SK-N-SH (cell line): ENCODE measurements around the gene ACTR1A. TPM values are rescaled to one million over a fixed set of nuclear protein-coding genes. Genes with fewer than 3 reads are reported as not detected.
A peak's percentile ranks its signal among the peaks of the same experiment; 100 is the strongest.
"Not testable (repeated sequence)": the region's sequence is repeated elsewhere in the genome, so short reads cannot be mapped to it uniquely, and the experiment has no call there.

Experiments used
- CTCF ChIA-PET: fragments of 300-600, 350-600 bp; formaldehyde crosslinking; extraction: SDS; loops from one replicate; lab custom pipeline; 2021; lab: Yijun Ruan, JAX
- POLR2A ChIA-PET: fragments of 350-600 bp; sonication (Branson Sonifier 250); formaldehyde crosslinking; extraction: SDS; loops from one replicate; lab custom pipeline; 2020; ENCODE audit warnings: antibody characterized with exemption, inconsistent platforms; lab: Yijun Ruan, JAX
- DNase-seq: peaks from one replicate; pipeline ENCODE4 v3.0.0; 2012
- H2AFZ ChIP-seq: fragments of 200-600 bp; sonication (generic); 2 replicates; pipeline ENCODE4 v1.8.1; 2016; ENCODE audit warnings: antibody characterized with exemption, mild to moderate bottlenecking, low read depth
- H3F3A ChIP-seq: fragments of 200-600 bp; sonication (generic); replicated peaks from 2 replicates; pipeline ENCODE3; 2016; ENCODE audit warnings: antibody characterized with exemption, mild to moderate bottlenecking; ENCODE audit not compliant: insufficient read depth
- H3K27ac ChIP-seq, 2 experiments: fragments of 200-500 bp in 1 of 2; fragments of 200-600 bp in 1 of 2; sonication (Bioruptor generic) in 1 of 2; sonication (generic), shearing (Covaris generic) in 1 of 2; 2 replicates each; pipeline versions ENCODE4 v1.5.1 to v1.6.1; 2014 to 2016; ENCODE audit warnings: low read depth in 2 of 2, inconsistent platforms in 1 of 2, low read length in 1 of 2, mild to moderate bottlenecking in 1 of 2, mixed read lengths in 1 of 2
- H3K27me3 ChIP-seq: fragments of 200-600 bp; sonication (generic), shearing (Covaris generic); 2 replicates; pipeline ENCODE4 v1.6.1; 2016; ENCODE audit warnings: mixed run types; ENCODE audit not compliant: insufficient read depth
- H3K36me3 ChIP-seq, 2 experiments: fragments of 200-500 bp in 1 of 2; fragments of 200-600 bp in 1 of 2; sonication (Bioruptor generic) in 1 of 2; sonication (generic) in 1 of 2; replicated peaks in 1 of 2; 2 replicates each; pipeline versions ENCODE3 to v1.5.1; 2014 to 2016; ENCODE audit warnings: low read length in 1 of 2, mild to moderate bottlenecking in 1 of 2; ENCODE audit not compliant: insufficient read depth in 2 of 2, control insufficient read depth in 1 of 2
- H3K4me1 ChIP-seq, 2 experiments: fragments of 200-500 bp in 1 of 2; fragments of 200-600 bp in 1 of 2; sonication (Bioruptor generic) in 1 of 2; sonication (generic), shearing (Covaris generic) in 1 of 2; 2 replicates each; pipeline versions ENCODE4 v1.5.1 to v1.6.1; 2014 to 2016; ENCODE audit warnings: low read depth in 1 of 2, low read length in 1 of 2, mixed run types in 1 of 2; ENCODE audit not compliant: insufficient read depth in 2 of 2, control insufficient read depth in 1 of 2
- H3K4me2 ChIP-seq: fragments of 200-600 bp; sonication (generic), shearing (Covaris generic); 2 replicates; pipeline ENCODE4 v1.6.1; 2017; ENCODE audit warnings: mixed run types
- H3K4me3 ChIP-seq, 2 experiments: fragments of 200-500 bp in 1 of 2; fragments of 200-600 bp in 1 of 2; sonication (Bioruptor generic) in 1 of 2; sonication (generic), shearing (Covaris generic) in 1 of 2; 2 replicates each; pipeline versions ENCODE4 v1.5.1 to v1.8.1; 2014 to 2016; ENCODE audit warnings: low read depth in 2 of 2, inconsistent platforms in 1 of 2, low read length in 1 of 2, mild to moderate bottlenecking in 1 of 2, mixed read lengths in 1 of 2, moderate library complexity in 1 of 2
- H3K79me2 ChIP-seq: fragments of 200-600 bp; sonication (generic); 2 replicates; pipeline ENCODE4 v1.8.1; 2017; ENCODE audit warnings: mild to moderate bottlenecking; ENCODE audit not compliant: insufficient read depth
- H3K9ac ChIP-seq: fragments of 200-600 bp; sonication (generic); 2 replicates; pipeline ENCODE4 v1.6.1; 2017; ENCODE audit warnings: mixed run types
- H3K9me2 ChIP-seq: fragments of 200-600 bp; sonication (generic); 2 replicates; pipeline ENCODE4 v1.6.1; 2017; ENCODE audit warnings: mixed run types
- H3K9me3 ChIP-seq: fragments of 200-600 bp; sonication (generic); 2 replicates; pipeline ENCODE4 v1.6.1; 2017; ENCODE audit warnings: mixed run types, mild to moderate bottlenecking, moderate library complexity
- H4K20me1 ChIP-seq: fragments of 200-600 bp; sonication (generic); 2 replicates; pipeline ENCODE4 v1.6.1; 2017; ENCODE audit warnings: mild to moderate bottlenecking, mixed run types; ENCODE audit not compliant: insufficient read depth
- ELF1 ChIP-seq: IDR thresholded peaks from 2 replicates; pipeline ENCODE4 v1.4.0; 2012
- EP300 ChIP-seq, 2 experiments: IDR thresholded peaks; 2 replicates each; pipeline versions ENCODE4 v1.4.0 to v1.6.1; 2012; ENCODE audit warnings: borderline replicate concordance in 1 of 2, low read depth in 1 of 2, low read length in 1 of 2
- EZH2phosphoT487 ChIP-seq: fragments of 200-600 bp; sonication (generic); IDR thresholded peaks from 2 replicates; pipeline ENCODE4 v1.6.1; 2017; ENCODE audit warnings: low read depth, mixed run types, mild to moderate bottlenecking, antibody characterized with exemption, moderate library complexity, borderline replicate concordance
- FOXM1 ChIP-seq: IDR thresholded peaks from 2 replicates; pipeline ENCODE4 v1.4.0; 2012; ENCODE audit warnings: low read depth, mild to moderate bottlenecking
- GATA2 ChIP-seq: sonication (generic); formaldehyde crosslinking; IDR thresholded peaks from 2 replicates; pipeline ENCODE4 v1.5.0; 2020; ENCODE audit warnings: mild to moderate bottlenecking, missing genetic modification reagents
- MAX ChIP-seq: IDR thresholded peaks from 2 replicates; pipeline ENCODE4 v1.4.0; 2012; ENCODE audit warnings: low read depth
- MEF2A ChIP-seq: IDR thresholded peaks from 2 replicates; pipeline ENCODE4 v1.4.0; 2012; ENCODE audit warnings: low read depth, borderline replicate concordance
- NRF1 ChIP-seq: IDR thresholded peaks from 2 replicates; pipeline ENCODE4 v1.6.1; 2012; ENCODE audit warnings: low read depth, mild to moderate bottlenecking, low read length
- RXRA ChIP-seq: IDR thresholded peaks from 2 replicates; pipeline ENCODE4 v1.4.0; 2012; ENCODE audit warnings: low read depth, mild to moderate bottlenecking, borderline replicate concordance
- SIN3A ChIP-seq: IDR thresholded peaks from 2 replicates; pipeline ENCODE4 v1.6.1; 2012; ENCODE audit warnings: low read depth, mild to moderate bottlenecking, low read length, moderate library complexity, borderline replicate concordance
- USF1 ChIP-seq: IDR thresholded peaks from 2 replicates; pipeline ENCODE4 v1.4.0; 2012; ENCODE audit warnings: low read depth, borderline replicate concordance
- WGBS: methylation state at CpG from one replicate; pipeline ENCODE4 v1.1.6; 2017; ENCODE audit warnings: low lambda C conversion rate; 5-methylcytosine and 5-hydroxymethylcytosine counted together
- polyA plus RNA-seq, 3 experiments: library from polyadenylated mRNA; depleted of rRNA; stranded (reverse); fragments of >200 nt; gene quantifications; 2 replicates each; pipeline ENCODE4 v1.2.3, GENCODE V29; 2012
- TF ChIP-seq, protein P1 (sequence below): IDR thresholded peaks from 2 replicates; pipeline ENCODE4 v1.4.0; 2012; ENCODE audit warnings: low read depth, borderline replicate concordance
- TF ChIP-seq, protein P2 (sequence below): fragments of 200-600 bp; sonication (generic); IDR thresholded peaks from 2 replicates; pipeline ENCODE4 v1.6.1; 2017; ENCODE audit warnings: antibody characterized with exemption, mild to moderate bottlenecking, moderate library complexity
- TF ChIP-seq, protein P3 (sequence below): IDR thresholded peaks from 2 replicates; pipeline ENCODE4; 2012

The ACTR1A gene
- polyA plus RNA-seq, 1 of the 3 experiments (the other 2 are of a cell fraction): 106 TPM

GRCh38 chr10:102501201-102502028, 1.1 kb downstream of the ACTR1A start:
- ChIA-PET POLR2A (no interaction called here), CTCF (interaction anchor here (0.6 to 5.7 kb wide), 5 partner anchors 16 to 187 kb away, joined by 3 to 110 read pairs (median 8); no protein-coding TSS in a partner anchor)
- no peaks in the 10 kb centered on the region for H3K9me3 ChIP-seq
- H2AFZ ChIP-seq: no peak overlapping the region
- peak overlapping the region; percentile 73 for H3K4me2 ChIP-seq
- TF ChIP-seq, protein P1, sequence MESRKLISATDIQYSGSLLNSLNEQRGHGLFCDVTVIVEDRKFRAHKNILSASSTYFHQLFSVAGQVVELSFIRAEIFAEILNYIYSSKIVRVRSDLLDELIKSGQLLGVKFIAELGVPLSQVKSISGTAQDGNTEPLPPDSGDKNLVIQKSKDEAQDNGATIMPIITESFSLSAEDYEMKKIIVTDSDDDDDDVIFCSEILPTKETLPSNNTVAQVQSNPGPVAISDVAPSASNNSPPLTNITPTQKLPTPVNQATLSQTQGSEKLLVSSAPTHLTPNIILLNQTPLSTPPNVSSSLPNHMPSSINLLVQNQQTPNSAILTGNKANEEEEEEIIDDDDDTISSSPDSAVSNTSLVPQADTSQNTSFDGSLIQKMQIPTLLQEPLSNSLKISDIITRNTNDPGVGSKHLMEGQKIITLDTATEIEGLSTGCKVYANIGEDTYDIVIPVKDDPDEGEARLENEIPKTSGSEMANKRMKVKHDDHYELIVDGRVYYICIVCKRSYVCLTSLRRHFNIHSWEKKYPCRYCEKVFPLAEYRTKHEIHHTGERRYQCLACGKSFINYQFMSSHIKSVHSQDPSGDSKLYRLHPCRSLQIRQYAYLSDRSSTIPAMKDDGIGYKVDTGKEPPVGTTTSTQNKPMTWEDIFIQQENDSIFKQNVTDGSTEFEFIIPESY: no peak
- TF ChIP-seq MEF2A (no peak), NRF1 (no peak), ELF1 (no peak), FOXM1 (no peak), EZH2phosphoT487 (no peak), RXRA (no peak), USF1 (no peak), SIN3A (no peak), MAX (no peak), EP300 (IDR thresholded peaks at IDR 0.05; ENCODE audit: borderline replicate concordance in 1 of 2, low read depth in 1 of 2, low read length in 1 of 2) (no peak), GATA2 (no peak)
- TF ChIP-seq, protein P2, sequence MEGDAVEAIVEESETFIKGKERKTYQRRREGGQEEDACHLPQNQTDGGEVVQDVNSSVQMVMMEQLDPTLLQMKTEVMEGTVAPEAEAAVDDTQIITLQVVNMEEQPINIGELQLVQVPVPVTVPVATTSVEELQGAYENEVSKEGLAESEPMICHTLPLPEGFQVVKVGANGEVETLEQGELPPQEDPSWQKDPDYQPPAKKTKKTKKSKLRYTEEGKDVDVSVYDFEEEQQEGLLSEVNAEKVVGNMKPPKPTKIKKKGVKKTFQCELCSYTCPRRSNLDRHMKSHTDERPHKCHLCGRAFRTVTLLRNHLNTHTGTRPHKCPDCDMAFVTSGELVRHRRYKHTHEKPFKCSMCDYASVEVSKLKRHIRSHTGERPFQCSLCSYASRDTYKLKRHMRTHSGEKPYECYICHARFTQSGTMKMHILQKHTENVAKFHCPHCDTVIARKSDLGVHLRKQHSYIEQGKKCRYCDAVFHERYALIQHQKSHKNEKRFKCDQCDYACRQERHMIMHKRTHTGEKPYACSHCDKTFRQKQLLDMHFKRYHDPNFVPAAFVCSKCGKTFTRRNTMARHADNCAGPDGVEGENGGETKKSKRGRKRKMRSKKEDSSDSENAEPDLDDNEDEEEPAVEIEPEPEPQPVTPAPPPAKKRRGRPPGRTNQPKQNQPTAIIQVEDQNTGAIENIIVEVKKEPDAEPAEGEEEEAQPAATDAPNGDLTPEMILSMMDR: no peak
- TF ChIP-seq, protein P3, sequence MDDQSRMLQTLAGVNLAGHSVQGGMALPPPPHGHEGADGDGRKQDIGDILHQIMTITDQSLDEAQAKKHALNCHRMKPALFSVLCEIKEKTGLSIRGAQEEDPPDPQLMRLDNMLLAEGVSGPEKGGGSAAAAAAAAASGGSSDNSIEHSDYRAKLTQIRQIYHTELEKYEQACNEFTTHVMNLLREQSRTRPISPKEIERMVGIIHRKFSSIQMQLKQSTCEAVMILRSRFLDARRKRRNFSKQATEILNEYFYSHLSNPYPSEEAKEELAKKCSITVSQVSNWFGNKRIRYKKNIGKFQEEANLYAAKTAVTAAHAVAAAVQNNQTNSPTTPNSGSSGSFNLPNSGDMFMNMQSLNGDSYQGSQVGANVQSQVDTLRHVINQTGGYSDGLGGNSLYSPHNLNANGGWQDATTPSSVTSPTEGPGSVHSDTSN: no peak
- peaks cover 8 to 15% of the 10 kb centered on the region in 2 experiments; a peak in 2 of 4 replicates for H3K4me1 ChIP-seq
- H3K79me2 ChIP-seq: peaks cover 79% of the 10 kb centered on the region
- H3K27me3 ChIP-seq: no peaks in the 10 kb centered on the region
- no peaks in the 10 kb centered on the region for H3K9me2 ChIP-seq
- H3F3A ChIP-seq: peaks cover 4% of the 10 kb centered on the region
- peaks cover 61% of the 10 kb centered on the region for H4K20me1 ChIP-seq
- no peak for DNase-seq
- peak overlapping the region; percentile 62; the same call in 1 of the 2 replicates for H3K9ac ChIP-seq
- H3K4me3 ChIP-seq: peak overlapping the region; percentile 85 to 95
- 7% methylated on average over 23 of the region's 23 CpGs for WGBS
- H3K36me3 ChIP-seq: peaks cover 3 to 7% of the 10 kb centered on the region in 2 experiments
- peak overlapping the region; percentile 8 to 53; a peak in 3 of 4 replicates for H3K27ac ChIP-seq

DNA sequence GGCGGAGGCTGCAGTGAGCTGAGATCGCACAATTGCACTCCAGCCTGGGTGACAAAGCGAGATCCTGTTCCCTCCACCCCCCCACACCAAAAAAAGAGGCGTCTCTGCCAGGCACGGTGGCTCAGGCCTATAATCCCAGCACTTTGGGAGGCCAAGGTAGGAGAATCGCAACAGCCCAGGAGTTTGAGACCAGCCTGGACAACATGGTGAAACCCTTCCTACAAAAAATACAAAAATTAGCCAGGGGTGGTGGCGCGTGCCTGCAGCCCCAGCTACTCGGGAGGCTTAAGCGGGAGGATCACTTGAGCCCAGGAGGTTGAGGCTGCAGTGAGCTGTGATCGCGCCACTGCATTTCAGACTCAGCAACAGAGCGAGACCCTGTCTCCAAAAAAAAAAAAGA, 1.8 kb downstream of the ACTR1A start:
- 94% methylated on average over 13 of the region's 13 CpGs for WGBS
- CTCF ChIA-PET: interaction anchor here (0.6 to 5.7 kb wide), 6 partner anchors 17 to 187 kb away, joined by 3 to 110 read pairs (median 6); no protein-coding TSS in a partner anchor

More for the DNA sequence above, 1.8 kb downstream of the ACTR1A start:
- DNase-seq, H3K9ac ChIP-seq, H3K9me3 ChIP-seq, H2AFZ ChIP-seq, H3K9me2 ChIP-seq, H3K27ac ChIP-seq, H3K36me3 ChIP-seq, H3F3A ChIP-seq, H3K27me3 ChIP-seq: not testable (repeated sequence)
- peaks cover 8 to 15% of the 10 kb centered on the region in 2 experiments; a peak in 2 of 4 replicates for H3K4me1 ChIP-seq
- H4K20me1 ChIP-seq: peaks cover 67% of the 10 kb centered on the region
- peak overlapping the region in 1 of 2 experiments; percentile 85; a peak in 2 of 4 replicates for H3K4me3 ChIP-seq
- peaks cover 79% of the 10 kb centered on the region for H3K79me2 ChIP-seq
- peak overlapping the region; percentile 73 for H3K4me2 ChIP-seq
- POLR2A ChIA-PET: interaction anchor here (0.6 kb wide), 1 partner anchor 39 kb away, joined by 3 read pairs; no protein-coding TSS in a partner anchor
